ENCODE measurements around the gene CHRNA3.
"Not testable (repeated sequence)": the region's sequence is repeated elsewhere in the genome, so short reads cannot be mapped to it uniquely, and the experiment has no call there.

Gene CHRNA3

GRCh38 chr15:78563092-78563491, 57.7 kb downstream of the CHRNA3 start:
- DNase-seq (no peak), ATAC-seq (no peak)
- Mint-ChIP-seq H3K9me3 (no peaks in the 10 kb centered on the region), H3K4me3 (no peak overlapping the region), H3K4me1 (peaks cover 31% of the 10 kb centered on the region), H3K27me3 (peaks cover 20% of the 10 kb centered on the region), H3K27ac (no peak overlapping the region)

- peaks cover 12% of the 10 kb centered on the region for H3K27me3 Mint-ChIP-seq
- H3K4me1 Mint-ChIP-seq, result peaks cover 16% of the 10 kb centered on the region
- no peak overlapping the region for H3K4me3 Mint-ChIP-seq
- no peak for DNase-seq
- ATAC-seq, result no peak
- no peak overlapping the region for H3K27ac Mint-ChIP-seq
- H3K9me3 Mint-ChIP-seq, result no peaks in the 10 kb centered on the region
Measured at GRCh38 chr15:78561490-78561889, 59.3 kb downstream of the CHRNA3 start.

GRCh38 chr15:78560201-78560600, 60.6 kb downstream of the CHRNA3 start:
- H3K4me3 Mint-ChIP-seq, ATAC-seq, H3K27ac Mint-ChIP-seq, DNase-seq, H3K27me3 Mint-ChIP-seq, H3K9me3 Mint-ChIP-seq: not testable (repeated sequence)
- peaks cover 10% of the 10 kb centered on the region for H3K4me1 Mint-ChIP-seq

GRCh38 chr15:78552597-78552996, 68.2 kb downstream of the CHRNA3 start:
- no peak overlapping the region for H3K27ac Mint-ChIP-seq
- DNase-seq, result no peak
- H3K4me1 Mint-ChIP-seq, result no peaks in the 10 kb centered on the region
- peaks cover 2% of the 10 kb centered on the region for H3K27me3 Mint-ChIP-seq
- no peak for ATAC-seq
- H3K4me3 Mint-ChIP-seq, result no peak overlapping the region
- no peaks in the 10 kb centered on the region for H3K9me3 Mint-ChIP-seq

DNA sequence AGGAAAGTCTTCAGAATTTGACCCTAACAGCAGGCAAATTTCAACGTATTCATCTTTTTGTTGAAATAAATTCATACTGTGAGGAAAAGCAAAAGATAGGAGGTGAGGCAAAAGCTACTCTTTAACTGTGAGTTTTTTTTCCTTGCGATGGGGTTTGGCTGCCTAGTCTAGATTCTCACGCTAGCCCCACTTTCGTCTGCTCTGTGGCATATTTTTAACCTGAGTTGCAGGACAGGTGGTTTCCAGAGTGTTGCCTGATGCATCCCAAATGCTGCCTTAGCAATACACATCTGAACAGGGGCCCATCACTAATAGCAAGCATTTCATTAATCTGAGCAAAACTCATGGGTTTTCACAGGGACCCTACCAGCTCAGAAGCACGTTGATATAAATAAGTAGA, 68.9 kb downstream of the CHRNA3 start:
- Mint-ChIP-seq H3K27ac (no peak overlapping the region), H3K4me1 (no peaks in the 10 kb centered on the region), H3K4me3 (no peak overlapping the region), H3K27me3 (no peaks in the 10 kb centered on the region), H3K9me3 (no peaks in the 10 kb centered on the region)
- DNase-seq (no peak), ATAC-seq (no peak)

DNA sequence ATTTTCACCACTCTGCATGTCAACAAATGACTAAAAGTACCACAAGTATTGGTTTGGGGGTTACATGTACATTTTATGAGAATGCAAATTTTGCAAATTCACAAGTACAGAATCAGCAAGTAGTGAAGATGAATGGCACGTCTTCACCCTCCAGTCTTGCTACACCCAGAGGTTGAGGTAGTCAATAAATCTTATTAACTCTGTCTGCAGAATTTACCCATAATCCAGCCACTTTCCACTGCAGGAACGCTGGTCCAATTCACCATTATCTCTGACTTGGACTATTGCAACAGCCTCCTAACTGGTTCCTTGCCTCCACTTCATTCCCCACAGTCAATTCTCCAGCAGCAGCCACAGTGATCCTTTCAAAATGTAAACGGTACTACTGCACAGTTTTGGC, 70.0 kb downstream of the CHRNA3 start:
- no peak overlapping the region for H3K27ac Mint-ChIP-seq
- H3K4me1 Mint-ChIP-seq, result no peaks in the 10 kb centered on the region
- DNase-seq, result no peak
- no peaks in the 10 kb centered on the region for H3K9me3 Mint-ChIP-seq
- H3K4me3 Mint-ChIP-seq, result no peak overlapping the region
- no peaks in the 10 kb centered on the region for H3K27me3 Mint-ChIP-seq
- ATAC-seq, result no peak

DNA sequence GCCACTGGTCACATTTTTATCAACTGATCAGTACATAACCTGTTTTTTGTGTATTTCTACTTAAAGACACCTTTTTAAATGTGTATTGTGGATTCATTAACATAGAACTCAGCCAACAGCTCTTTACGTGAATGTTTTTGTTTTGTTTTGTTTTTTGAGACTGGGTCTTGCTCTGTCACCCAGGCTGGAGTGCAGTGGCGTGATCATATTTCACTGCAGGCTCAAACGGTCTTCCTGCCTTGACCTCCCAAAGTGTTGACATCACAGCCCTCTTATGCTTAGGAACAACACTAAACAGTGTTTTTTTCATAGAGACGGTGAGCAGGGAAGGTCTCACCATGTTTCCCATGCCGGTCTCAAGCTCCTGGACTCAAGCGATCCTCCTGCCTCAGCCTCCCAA, 70.6 kb downstream of the CHRNA3 start:
- Mint-ChIP-seq H3K9me3 (no peaks in the 10 kb centered on the region), H3K4me3 (no peak overlapping the region), H3K27me3 (no peaks in the 10 kb centered on the region), H3K27ac (no peak overlapping the region), H3K4me1 (no peaks in the 10 kb centered on the region)
- ATAC-seq (no peak), DNase-seq (no peak)

Data from stimulated activated naive CD8-positive, alpha-beta T cell treated with anti-CD3 and anti-CD28 coated beads, Interleukin-15, amount 100 ng/mL, for 72 hours (primary cell).